Medulla oblongata (tissue), 1 donor: Measurements from ENCODE around the gene RAB31.

Source experiments
- DNase-seq: peaks from one replicate; pipeline ENCODE4 v3.0.0-alpha.2; 2015; ENCODE audit errors: extremely low spot score

Gene RAB31

DNA sequence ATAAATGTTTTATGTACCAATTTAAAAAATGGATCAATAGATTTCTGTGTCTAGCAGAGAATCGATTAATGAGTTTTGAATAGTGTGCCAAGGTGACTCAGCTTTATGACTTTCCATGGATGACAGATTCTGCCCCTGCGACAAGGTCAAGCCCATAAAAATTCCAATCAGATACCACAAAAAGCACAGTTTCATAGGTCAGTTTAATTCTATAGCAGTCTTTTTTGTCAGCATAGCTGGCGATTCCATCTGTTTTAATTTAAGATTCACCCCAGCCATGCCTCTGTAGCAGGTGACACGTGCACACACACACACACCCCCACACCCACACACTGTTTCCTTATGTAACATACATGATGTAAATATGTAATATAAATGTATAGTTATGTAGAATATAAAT is 28.9 kb downstream of the RAB31 start:
- DNase-seq: no peak

DNA sequence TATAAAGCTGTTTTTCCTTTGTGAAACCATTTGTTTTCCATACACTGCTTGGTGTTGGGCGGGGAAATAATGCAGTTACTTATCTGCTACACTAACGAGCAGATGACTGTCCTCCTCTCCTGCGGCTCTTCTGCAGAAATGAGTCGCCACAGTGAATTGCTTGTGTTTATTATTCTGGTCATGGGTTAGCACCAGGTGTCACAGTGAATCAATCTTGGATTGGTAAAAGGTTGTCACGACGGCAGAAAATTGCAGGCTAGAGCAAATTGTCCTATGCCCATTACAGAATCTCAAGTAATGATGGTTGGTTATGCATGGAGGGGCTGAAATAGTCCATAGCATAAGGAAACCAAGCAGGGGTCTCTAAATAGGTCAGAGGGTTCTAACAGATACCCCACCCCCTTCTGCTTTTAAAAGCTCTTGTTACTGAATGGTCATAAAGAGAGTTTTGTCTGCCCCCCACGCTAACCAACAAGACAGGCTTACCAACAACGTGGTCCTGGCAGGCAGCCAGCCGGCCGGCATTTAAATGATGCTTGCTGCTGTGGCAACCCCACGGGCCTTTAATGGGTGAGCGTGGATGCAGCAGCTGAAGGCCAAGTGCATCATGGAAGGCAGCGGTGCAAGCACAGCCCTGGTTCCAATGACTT is 29.5 kb downstream of the RAB31 start:
- peak; percentile 77 for DNase-seq

DNA sequence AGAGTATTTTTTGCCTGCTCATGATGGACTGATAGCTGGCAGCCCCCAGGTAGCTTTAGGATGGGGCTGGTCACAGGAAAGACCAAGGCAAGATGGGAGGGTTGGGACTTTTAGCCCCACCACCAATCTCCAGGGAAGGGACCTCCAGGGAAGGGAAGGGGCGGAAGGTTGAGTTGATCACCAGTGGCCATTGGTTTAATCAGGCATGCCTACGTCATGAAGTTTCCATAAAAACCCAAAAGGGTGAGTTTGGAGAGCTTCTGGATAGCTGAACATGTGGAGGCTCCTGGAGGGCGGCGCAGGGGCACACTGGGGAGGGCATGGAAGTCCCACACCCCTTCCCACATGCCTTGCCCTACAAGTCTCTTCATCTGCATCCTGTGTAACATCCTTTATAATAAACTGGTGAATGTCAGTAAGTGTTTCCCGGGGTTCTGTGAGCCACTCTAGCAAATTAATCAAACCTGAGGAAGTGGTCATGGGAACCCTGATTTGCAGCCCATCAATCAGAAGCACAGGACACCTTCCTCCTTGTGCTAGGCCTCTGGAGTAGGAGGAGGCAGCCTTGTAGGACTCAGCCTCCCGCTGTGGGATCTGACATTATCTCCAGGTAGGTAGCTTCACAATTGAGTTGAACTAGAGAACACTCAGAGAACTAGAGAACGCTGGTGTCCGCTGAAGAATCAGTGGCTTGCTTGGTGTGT is 30.3 kb downstream of the RAB31 start:
- DNase-seq: no peak

DNA sequence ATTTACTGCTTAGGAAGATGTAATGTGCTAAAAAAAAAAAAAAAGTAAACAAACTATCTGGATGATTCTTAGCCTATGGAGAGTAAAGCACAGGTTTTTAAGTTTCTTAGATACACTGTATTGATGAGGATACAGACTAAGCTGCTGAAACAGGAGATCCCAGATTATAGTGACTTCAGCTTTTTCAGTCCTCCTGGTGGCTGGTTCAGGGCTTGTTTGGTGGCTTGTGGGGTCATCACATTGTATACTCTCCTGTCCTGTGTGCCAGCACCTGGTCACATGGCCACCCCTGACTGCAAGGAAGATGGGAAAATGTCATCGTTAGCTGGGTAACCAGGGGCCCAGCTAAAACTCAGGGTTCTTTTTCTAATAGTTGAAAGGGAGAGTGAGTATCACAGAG is 31.4 kb downstream of the RAB31 start:
- no peak for DNase-seq

DNA sequence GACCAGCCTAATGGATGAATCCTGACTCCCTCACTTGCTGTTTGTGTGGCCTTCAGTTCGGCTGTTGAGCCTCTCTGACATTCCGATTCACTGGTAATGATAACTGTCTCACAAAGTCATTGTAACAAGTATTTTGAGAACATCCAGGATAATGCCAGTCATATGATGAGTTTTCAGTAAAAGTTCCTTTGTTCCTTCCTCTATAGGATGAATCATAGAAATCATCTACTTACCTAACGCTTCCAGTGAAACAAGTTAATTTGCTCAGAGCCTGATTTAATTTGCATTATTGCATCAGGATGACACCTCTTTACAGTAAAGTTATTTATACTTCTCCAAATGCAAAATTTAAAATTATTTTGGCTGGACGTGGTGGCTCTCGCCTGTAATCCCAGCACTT is 32.0 kb downstream of the RAB31 start:
- no peak for DNase-seq

DNA sequence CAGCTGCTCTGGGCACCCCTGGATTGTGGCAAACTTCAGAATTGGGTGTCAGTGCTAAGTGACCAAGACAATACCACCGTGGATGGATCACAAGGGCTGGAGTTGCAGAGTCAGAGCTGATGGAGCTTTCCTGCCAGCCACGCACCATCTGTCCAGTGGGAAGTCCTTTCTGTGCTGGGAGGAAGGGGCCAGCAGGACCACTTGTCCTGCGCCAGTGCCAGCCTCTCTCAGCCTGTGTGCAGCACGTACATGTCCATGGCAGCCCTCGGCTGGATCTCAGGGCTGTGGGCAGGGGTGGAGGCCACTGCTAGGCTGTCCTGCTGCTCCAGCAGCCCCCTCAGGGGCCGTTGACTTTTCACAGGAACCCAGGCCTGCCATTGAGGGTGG is 33.3 kb downstream of the RAB31 start:
- no peak for DNase-seq

DNA sequence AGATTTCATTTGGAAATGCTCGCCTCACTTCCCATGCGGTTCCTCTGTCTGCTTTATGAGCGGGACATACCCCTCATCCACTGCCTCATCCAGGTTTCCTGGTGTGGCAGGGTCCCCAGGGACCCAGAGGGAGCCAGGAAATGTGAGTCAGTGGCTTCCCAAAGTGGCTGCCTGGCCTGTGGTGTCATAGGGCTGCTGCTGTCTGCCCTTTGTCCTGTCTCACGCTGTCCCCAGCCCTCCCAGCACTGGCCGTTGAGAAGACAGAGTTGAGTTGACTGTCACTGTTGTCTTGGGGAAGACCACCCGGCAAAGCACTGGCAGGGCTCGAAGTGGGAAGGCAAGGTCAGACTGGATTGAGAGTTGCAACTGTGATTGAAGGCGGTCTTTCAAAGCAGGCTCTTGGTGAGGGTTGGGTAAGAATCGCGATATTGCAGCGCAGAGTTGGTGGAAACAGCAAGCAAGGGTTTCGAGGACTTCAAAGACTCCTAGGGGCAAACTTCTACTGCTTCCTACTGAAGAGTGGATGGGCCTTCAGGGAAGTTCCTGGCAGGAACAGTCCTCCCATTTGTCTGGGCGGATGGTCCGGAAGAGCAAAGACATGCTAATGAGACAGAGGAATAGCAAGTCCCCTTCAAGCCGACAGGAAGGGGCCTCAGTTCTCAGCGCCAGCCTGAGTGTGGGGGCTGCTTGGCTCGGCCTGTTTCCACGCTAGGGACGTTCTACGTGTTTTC is 33.9 kb downstream of the RAB31 start:
- DNase-seq: no peak

DNA sequence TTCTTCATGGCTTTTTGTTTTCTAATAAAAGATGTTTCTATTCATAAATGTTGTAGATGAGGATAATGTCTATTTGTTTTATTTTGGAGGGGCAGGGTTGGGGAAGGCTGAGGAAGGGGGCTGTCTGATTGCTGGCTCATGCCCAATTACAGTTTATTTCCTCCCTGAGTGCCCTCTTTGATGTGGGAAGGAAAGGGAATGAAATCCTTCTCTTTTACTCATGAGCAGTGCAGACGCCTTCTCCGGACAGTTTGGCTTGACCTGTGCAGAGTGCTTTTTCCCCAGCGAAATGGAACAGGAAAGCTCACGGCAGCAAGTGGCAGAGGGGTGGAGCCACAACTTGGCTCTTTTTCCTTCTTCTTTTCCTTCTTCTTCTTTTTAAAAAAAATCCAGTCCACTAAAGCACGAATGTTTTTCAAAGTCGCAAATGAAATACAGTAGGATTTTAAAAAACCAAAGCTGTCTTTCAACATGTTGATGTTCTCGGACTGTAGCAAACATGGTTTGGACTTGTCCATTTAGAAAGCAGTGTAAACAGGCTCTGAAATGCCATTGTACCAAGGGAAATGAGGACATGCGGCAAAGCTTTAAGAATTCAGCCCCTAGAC is 34.5 kb downstream of the RAB31 start:
- peak; percentile 64 for DNase-seq

DNA sequence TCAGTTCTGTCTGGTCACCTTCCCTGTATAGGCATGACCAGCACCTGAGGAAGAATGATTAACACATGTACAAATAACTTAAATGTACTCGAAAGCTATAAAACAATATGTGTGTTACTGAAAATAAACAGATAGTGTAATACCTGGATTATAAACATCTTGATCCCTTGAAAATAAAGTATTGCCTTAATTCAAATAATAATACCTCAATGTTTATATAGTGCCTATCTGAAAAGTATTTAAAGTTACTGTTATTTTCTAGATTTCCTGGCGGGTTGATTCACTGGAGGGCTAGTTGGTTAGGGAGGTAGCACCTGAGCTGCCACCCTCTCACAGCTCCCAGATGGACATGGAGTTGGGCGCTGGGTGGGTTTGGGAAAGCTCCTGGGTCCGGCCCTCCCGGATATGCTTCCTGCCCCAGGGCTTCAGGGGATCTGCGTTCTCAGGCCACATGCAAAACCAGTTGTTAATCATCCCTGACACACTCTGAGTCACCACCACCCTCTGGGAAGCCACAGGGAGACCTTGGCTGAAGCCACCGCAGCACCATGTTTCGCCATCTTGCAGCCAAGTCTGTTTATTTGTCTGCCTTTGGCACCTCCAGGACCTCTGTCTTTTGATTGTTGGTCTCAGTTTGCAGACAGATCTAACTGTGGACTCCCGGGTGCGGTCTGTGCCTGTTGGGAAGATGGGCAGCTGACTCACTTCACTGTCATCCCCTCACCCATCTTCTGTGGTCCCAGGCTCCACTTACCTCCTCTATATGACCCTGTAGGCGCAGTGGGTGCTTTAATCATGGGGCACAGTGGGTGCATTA is 35.3 kb downstream of the RAB31 start:
- no peak for DNase-seq

DNA sequence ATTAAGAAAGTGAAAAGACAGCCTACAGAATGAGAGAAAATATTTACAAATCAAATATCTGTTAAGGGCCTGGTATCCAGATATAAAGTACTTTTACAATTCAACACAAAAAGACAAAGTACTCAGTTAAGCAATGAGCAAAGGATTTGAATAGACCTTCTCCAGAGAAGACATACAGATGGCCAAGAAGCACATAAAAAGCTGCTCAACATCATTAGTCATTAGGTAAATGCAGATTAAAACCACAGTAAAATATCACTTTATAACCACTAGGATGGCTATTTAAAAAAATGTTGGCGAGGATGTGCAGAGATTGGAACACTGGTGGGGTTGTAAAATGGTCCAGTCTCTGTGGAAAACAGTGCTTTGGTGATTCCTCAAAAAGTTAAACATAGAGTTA is 38.9 kb downstream of the RAB31 start:
- no peak for DNase-seq

DNA sequence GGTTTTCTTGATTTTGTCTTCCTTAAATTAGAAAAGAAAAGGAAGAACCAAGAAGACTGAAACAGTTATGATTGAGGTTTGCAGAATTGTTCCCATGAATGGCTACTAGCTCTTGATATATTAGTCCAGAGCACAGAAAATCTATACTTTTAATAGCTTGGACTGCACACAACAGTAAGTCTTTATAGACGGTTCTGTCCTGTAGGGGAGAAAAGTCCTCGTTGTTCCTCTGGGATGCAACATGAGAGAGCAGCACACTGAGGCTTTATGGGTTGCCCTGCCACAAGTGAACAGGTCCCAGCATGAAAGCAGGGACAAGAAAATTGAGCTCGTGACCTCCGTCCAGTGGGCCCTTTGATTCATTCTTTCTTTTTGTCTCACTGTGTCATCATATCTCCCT is 41.5 kb downstream of the RAB31 start:
- no peak for DNase-seq

DNA sequence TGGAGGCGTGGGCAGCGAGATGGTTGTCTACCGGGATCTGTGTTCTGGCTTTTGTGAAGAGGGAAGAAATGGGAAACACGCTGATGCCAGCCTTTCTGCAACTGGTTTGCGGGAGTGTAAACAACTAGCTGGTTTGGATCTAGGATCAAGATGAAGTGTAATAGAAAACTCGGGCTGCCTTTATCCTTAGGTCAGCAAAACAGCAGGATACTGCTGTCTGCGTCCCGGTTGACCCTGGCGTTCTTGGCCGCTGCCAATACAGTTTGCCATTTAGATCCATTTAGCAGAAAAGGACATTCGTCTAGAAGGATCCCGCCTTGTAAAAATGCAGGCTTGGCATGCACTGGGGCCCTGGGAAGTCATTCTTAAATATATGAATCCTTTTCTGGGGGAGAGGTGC is 42.0 kb downstream of the RAB31 start:
- DNase-seq: no peak

DNA sequence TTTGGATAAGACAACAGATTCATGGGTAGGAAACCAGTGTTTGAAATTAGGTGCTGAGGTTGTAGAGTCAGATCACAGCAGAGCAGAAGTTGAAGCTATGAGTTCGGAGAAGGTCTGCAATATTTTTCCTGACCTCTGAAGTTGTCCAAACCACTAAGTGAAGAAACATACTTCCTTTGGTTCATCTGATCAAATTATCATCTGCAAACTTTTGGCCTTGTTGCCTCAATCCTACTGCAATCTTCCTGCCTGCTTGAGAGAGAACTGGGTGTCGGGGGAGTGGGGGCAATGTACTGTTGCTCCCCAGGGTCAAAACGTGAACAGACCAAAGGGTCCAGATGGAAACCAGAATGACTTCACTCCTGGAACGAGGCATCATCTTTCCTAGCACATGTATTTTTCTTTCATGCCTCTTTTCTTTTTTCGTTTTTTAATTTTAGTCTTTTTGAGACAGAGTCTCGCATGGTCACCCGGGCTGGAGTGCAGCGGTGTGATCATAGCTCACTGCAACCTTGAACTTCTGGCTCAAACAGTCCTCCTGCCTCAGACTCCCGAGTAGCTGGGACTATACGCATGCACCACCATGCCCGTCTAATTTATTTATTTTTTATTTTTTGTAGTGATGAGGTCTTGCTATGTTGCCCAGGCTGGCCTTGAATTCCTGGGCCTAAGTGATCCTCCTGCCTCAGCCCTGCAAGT is 42.7 kb downstream of the RAB31 start:
- no peak for DNase-seq

DNA sequence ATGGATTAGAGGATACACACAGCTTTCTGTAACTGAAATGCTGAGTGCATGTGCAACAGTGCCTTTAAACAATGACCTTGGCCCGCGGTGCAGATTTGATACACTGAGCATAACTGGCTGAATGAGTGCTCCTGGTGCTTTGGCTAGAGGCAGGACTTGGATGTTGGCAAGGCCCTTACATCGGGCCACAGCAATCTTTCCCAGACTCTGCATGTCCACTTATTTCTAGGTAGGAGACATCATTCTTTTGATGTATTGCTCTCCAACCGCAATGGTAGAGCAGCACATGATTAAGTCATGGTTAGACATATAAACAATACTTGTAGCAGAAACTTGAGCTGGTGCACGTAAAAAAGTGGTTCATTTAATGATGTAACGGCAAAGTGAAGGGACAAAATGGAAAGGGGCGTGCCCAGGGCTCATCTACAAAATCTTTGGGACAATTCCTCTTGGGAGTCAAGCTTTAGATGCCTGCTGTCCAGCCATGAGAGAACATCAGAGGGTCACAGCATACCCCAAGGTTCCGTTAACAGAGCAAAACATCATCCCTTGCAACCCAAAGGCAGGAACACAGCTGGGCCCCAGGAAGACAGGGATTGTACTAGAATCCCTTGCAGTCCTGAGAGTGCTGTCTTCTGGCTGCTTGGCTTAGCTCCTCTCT is 43.4 kb downstream of the RAB31 start:
- DNase-seq: no peak

DNA sequence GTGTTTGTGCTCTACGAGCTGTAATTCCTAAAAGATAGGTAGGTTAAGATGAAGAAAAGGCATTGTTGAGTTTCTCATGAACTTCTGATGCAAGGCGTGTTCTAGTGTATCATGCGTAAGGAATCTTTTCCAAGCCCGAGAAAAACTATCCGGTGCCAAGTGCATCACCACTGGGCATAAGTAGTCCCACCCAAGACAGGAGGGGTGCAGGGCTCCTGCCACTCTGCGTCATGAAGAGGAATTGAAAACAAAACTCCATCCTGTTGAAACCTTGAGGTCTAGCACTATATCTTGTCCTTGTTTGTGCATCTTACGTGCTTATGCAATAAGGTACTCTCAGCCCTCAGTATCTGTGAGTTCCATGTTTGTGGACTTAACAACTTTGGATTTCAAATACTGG is 45.7 kb downstream of the RAB31 start:
- no peak for DNase-seq

DNA sequence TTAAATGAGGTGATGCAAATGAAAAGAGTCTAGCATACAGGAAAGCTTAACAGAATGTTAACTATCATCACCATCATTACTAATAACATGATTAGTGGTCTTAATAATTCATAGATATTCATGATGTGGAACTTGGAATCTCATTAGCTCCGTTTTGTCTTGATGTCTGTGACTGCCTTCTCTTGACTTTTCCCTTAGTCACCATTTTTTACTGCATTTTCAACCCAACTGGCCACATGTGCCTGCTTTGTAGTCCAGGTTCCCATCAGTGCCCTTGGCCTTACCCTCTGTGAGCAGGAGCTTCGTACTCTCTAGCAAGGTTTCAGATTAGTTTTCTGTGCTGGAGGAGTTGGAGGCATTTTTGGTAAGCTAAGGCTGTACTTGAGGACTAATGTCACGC is 47.0 kb downstream of the RAB31 start:
- no peak for DNase-seq

DNA sequence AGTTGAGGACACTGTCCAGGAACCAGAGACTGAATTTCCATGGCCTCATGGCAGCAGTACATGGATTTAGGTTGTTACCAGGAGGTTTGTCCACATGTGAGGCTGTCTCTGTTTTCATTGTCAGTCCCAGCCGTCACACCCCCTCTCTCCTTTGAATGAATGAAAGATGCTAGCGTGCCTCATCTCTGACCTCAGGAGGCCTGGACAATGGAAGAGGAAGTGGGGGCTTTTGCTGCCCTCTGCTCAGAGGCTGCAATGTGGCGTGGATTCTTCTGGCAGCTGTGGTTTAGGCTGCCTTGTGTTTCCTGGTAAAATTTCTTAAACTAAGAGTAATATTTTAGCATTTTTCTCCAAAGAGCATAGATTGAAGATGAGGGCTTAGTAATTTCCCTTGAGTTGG is 47.5 kb downstream of the RAB31 start:
- DNase-seq: no peak

DNA sequence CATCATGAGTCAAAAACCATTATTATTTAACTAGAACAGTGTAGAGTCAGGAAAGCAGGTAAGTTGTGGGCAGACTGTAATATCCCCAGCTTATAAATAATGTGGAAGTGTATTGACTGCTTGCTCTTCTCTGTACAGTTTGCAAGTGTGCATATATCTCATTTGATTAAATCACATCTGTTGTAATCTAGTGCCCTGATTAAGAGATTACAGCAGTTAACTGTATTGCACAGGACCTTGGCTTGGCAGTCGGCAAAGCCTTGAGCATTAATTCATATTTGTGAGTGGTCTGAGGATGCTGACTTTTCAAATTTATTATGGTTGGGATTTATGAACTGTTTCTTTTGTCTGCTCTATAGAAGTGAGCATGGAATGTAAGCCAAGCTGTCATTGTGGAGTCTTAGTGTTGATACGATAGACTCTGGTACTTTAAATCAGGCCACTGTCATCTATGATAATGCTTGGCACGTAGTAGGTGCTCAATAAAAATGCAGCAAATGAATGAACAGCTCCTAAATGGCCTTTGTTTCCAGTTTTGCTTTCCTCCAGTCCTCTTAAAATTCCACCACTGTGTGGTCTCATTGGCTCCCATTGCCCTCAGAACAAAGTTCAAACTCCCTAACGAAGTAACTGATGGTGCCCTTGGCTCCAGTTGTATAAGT is 48.3 kb downstream of the RAB31 start:
- no peak for DNase-seq

DNA sequence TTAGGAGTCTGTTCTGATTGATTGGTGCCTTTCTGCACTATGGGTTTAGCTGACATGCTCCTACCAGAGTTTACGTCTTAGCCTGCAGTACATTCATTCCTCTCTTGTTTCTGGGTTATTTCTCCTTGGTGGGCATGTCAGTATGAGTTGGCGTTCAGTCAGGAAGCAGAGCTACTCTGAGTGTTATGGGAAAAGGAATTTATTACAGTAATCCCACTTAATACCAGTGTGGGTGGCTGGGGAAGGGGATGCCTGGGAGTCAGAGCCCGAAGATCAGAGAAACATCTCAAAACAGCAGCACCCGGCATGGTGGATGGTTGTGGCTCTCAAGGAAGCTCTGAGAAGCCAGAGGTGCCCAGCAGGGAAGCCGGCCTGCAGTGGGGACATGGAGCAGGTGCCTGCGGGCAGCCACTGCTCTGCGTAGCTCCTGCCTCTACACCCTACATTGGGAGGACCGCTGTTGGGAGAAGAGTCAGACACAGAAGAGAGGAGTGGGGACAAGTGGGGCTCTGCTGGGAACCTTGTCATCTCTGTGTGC is 48.9 kb downstream of the RAB31 start:
- no peak for DNase-seq
